SK-N-DZ (cell line): ENCODE results near the gene VWDE. TPM values are rescaled to one million over a fixed set of nuclear protein-coding genes. Genes with fewer than 3 reads are reported as not detected.
A peak's percentile ranks its signal among the peaks of the same experiment; 100 is the strongest.
"Not testable (repeated sequence)": the region's sequence is repeated elsewhere in the genome, so short reads cannot be mapped to it uniquely, and the experiment has no call there.

Source experiments
- DNase-seq: peaks from one replicate; pipeline ENCODE4 v3.0.0-alpha.2; 2015; ENCODE audit warnings: low spot score
- polyA plus RNA-seq, 2 experiments: library from polyadenylated mRNA; depleted of rRNA; stranded (reverse); fragments of >200 nt; gene quantifications; 2 replicates each; pipeline ENCODE4 v1.2.3, GENCODE V29; 2014

The VWDE gene
- 0.88 and 2.4 TPM in 2 replicates for polyA plus RNA-seq (2014; cell fraction: cytosol; rRNA removed)
- polyA plus RNA-seq (2014; cell fraction: nucleus; rRNA removed), result 4.6 and 5.2 TPM in 2 replicates

- DNase-seq, result peak; percentile 75
Measured at GRCh38 chr7:12403287-12404181, at the start of gene VWDE. Gene VWDE, minus strand, starts transcription at chr7:12403865. Its CDS starts 149 bp downstream, at chr7:12403716.

GRCh38 chr7:12453136-12453535, 49.5 kb upstream of the VWDE start:
- not testable (repeated sequence) for DNase-seq

GRCh38 chr7:12450615-12451014, 47.0 kb upstream of the VWDE start:
- no peak for DNase-seq

DNA sequence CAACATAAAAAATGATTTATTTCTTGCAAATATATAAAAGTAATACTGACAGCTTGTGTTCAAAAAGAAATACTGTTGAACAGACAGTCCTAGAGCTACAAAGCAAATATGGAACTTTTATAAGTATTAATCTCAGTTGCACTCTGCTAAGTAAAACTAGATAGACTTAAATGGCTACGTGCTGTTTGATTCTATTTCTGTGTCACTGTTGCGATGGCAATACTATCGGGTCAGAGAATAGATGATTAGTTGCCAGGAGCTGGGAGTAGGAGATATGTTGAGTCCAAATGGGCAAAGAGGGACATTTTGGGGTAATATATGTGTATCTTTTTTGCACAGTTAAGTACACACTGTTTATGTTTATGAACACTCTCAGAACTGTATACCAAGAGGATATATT, 41.1 kb upstream of the VWDE start:
- no peak for DNase-seq

DNA sequence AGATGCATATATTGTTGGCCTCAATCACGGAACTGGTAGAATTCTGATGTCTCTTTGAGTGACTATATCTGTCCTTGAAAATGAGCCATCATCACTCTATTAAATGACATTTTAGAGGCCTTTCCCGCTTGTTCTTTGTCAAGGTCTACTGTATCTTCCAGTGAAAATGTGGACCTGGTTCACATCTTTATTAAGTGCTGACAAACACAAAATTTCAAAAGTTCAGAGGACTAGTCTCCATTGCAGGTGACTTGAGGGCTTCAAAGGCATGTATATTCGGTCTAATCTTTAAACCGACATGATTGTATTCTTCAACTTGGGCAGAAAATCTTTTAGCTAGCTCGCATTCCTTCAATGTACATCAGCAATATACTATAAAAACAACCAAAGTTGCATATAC, 36.6 kb upstream of the VWDE start:
- no peak for DNase-seq

DNA sequence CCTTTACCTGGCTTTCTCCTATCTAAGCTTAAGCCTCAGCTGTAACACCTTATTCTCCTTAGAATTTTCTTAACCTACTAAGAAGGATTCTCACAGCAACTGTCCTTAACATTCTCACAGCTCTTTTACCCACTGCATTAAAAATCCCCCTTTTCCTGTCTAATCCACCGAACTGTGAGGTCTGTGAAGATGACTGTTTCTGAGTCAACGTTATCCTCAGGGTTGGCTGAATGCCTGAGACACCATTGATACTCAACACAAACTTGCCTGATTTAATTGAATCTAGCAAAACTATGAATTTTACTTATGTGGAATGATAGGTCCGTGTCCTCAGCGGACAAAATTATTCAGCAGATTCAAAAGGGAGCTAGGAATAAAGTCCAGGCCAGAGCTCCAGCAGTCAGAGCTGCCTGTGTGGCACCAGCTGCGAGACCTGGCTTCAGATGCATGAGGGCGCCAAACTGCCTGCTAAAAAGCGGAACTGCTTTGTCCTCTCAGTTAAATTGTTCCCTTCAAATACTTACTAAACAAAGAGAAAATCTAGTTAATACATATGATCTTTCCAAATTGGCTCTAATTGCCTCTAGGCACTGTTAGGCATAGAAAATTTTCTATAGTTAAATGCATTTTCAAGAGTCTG, 33.4 kb upstream of the VWDE start:
- DNase-seq, result peak; percentile 18

- DNase-seq, result no peak
Measured at GRCh38 chr7:12436126-12436525, 32.5 kb upstream of the VWDE start.

DNA sequence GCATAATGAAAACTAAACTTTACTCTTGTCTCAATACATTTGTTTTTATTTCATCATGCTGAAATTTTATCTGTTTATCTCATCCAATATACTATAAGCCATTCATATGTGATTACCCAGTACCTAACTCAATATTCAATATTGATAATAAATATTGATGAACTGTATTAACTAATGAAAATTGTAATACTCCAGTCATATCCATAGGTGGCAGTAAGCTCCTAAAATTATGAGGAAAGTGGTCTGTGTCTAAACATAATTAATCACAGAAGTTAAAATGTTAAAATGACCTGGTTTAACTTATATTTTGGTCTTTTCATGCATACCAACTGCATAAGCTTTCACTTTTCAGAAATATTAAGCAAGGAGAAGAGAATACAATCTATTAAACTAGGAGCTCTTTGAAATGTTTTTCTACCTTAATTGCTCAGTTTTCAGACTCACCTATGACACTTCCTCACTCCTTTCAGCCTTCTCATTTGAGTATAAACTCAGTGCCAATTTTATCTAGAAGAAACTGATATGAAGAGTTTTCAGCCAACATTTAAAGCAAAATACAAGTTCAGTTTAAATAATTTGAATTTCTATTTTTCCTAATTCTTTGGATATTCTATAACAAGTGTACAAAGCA, 30.5 kb upstream of the VWDE start:
- DNase-seq, result no peak

DNA sequence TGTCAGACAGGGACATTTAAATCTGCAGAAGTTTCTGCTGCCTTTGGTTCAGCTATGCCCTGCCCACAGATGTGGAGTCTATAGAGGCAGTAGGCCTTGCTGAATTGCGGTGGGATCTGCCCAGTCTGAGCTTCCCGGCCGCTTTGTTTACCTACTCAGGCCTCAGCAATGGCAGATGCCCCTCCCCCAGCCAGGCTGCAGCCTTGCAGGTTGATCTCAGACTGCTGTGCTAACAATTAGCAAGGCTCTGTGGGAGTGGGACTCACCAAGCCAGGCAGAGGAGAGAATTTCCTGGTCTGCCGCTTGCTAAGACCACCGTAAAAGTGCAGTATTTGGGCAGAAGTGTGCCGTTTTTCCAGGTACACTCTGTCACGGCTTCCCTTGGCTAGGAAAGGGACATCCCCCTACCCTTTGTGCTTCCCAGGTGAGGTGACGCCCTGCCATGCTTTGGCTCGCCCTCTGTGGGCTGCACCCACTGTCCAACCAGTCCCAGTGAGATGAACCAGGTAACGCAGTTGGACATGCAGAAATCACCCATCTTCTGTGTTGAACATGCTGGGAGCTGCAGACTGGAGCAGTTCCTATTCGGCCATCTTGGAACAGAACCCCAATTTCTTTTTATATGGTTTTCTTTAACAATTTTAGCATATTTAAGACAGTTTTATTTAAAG, 28.4 kb upstream of the VWDE start:
- peak; percentile 9 for DNase-seq

DNA sequence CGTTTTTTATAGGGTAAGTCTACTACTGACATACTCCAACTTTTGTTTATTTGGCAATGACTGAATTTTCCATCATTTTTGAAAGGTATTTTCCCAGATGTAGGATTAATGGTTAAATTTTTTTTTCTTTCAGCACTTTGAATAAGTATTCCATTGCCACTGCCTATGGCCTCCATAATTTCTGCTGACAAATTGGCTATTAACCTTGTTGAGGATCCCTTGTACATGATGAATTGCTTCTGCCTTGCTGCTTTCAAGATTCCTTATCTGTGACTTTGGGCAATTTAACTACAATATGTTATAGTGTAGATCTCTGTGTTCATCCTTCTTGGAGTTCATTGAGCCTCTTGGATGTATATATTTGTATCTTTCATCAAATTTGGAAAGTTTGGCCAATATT, 21.6 kb upstream of the VWDE start:
- no peak for DNase-seq

DNA sequence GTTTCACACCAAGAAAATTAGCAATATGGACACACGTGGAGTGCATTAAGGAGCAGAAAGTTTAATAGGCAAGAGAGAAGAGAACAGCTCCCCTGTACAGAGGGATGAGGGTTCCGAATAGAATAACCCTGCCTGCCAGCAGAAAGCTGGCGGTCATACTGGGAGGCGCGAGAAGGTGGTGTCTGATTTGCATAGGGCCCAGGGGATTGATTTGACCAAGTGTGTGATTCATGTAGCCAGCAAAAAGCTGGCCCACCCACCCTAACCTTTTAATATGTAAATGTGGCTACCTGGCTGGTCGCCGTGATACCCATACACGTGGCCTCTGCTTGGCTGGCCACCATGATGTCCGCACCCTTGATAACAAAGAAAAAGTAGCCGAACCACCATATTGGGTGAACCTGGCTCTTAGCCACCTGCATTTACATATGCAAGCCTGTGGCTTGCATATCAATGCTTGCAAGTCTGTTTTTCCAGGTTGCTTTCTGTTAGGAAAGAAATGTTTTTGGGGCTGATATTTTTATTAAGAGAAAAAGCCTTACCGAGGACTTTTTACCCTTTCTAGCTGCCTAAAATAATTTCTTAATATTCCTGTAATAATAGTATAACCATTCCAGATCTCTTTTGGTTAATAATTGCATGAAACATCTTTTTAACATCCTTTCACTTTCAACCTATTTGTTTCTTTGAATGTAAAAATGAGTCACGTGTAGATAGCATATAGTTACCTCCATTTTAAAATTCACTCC, 20.5 kb upstream of the VWDE start:
- no peak for DNase-seq

- no peak for DNase-seq
Measured at GRCh38 chr7:12423355-12423996, 19.8 kb upstream of the VWDE start.

GRCh38 chr7:12422554-12423320, 19.1 kb upstream of the VWDE start:
- DNase-seq, result no peak

DNA sequence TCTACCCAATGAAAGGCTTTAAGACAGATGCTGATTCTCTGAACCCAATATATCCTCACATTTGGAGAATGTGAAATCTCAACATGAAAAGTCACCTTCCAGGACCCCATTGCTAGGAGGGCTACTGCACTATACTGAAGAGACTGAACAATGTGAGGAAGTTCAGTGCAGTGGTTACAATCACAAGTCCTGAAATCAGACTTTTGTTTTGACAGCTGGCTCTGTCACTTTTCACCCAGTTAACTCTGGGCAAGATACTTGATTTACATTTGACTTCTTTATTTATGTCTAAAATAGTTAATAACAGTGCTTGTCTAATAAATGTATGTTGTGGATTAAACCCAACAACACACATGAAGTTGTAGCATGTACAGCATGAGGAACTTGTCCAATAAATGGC, 14.8 kb upstream of the VWDE start:
- DNase-seq, result no peak

GRCh38 chr7:12415072-12415471, 11.4 kb upstream of the VWDE start:
- DNase-seq, result no peak

DNA sequence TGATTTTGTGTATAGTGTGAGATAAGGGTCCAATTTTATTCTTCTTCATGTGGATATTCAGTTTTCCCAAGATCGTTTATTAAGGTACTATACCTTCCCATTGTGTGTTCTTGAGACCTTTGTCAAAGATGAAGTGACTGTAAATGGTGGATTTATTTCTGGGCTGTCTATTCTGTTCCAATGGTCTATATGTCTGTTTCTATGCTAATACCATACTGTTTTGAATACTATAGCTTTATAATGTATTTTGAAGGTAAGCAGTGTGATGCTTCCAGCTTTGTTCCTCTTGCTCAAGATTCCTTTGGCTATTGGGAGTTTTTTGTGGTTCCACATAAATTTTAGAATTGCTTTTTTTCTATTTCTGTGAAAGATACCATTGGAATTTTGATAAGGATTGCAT, 8.7 kb upstream of the VWDE start:
- DNase-seq, result no peak

- DNase-seq, result no peak
Measured at GRCh38 chr7:12410523-12410922, 6.9 kb upstream of the VWDE start.

DNA sequence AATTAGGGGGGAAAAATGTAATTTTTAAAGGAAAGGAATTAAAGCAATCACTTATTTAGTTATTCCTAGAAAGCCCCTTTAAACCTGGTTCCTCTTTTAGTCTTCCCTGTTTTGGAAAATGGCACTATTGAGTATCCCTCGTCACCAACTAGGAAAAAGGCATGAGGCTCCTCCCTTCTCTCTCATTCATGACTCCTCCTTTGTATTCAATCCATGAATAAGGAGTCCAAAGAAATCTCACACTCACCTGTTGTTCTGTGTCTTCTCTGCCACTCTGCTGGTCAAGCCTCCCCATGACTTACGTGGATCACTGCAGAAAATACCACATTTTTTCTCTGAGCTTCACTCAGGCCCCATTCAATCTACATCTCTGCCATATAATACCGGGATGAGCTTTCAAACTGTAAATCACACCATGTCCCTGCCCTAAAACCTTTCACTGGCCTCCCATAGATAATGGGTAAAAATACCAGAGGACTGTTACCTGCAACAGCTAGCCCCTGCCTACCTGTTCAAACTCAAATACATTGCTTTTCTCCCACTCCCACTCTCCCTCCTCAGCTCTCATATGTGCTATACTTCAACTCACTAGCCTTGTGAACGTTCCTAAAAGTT, 5.5 kb upstream of the VWDE start:
- no peak for DNase-seq

- not testable (repeated sequence) for DNase-seq
Measured at GRCh38 chr7:12407652-12408051, 4.0 kb upstream of the VWDE start.
